GM21390 (cell line): ENCODE data around the gene DENND4C.
"Not testable (repeated sequence)": the region's sequence is repeated elsewhere in the genome, so short reads cannot be mapped to it uniquely, and the experiment has no call there.

ENCODE experiments used
- ATAC-seq: cut with Tn5 transposase; IDR thresholded peaks from one replicate; pipeline ENCODE4 v1.9.1; 2021; ENCODE audit not compliant: unreplicated experiment

DENND4C gene

GRCh38 chr9:19230355-19231125 is at the start of gene DENND4C:
Gene DENND4C, plus strand, starts transcription at chr9:19230693. Its CDS starts 45,482 bp downstream, at chr9:19276175.
- ATAC-seq = peak; percentile 67

DNA sequence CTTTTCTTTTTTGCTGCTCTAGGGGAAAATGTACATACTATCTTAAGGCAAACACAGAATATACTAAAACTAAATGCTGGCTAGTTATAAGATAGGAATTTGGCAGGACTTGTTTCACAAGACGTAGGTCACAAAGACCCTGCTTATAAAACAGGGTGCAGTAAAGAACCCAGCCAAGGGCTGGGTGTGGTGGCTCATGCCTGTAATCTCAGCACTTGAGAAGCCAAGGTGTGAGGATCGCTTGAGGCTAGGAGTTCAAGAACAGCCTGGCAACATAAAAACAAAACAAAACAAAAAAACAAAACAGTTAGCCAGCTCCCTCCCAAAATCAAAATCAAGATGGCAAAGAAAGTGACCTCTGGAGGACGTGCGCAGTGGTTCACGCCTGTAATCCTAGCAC is 49.5 kb upstream of the DENND4C start:
- no peak for ATAC-seq

- ATAC-seq = no peak
Measured at GRCh38 chr9:19181561-19181960, 48.9 kb upstream of the DENND4C start.

GRCh38 chr9:19184144-19184917 is 46.2 kb upstream of the DENND4C start:
- ATAC-seq = peak; percentile 98

- ATAC-seq = no peak
Measured at GRCh38 chr9:19185191-19185590, 45.3 kb upstream of the DENND4C start.

GRCh38 chr9:19186232-19186631 is 44.3 kb upstream of the DENND4C start:
- ATAC-seq = no peak

DNA sequence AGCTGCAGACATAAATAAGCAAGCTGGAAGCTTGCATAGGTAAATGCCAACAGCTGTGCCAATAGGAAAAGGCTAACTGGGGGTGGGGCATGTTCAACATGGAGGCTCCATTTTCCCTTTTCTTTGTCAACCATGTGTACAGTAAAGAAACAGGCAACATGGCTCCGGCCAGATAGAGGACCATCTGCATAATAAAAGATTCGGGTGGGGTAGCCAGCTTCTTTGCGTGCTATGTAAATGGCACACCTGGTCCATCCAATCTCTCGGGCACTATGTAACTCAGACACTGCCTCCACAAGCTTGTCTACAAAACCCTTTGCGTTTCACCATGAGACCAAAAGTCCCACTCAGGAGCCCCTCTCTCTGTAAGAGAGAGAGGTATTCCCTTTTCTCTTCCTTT is 41.7 kb upstream of the DENND4C start:
- no peak for ATAC-seq

DNA sequence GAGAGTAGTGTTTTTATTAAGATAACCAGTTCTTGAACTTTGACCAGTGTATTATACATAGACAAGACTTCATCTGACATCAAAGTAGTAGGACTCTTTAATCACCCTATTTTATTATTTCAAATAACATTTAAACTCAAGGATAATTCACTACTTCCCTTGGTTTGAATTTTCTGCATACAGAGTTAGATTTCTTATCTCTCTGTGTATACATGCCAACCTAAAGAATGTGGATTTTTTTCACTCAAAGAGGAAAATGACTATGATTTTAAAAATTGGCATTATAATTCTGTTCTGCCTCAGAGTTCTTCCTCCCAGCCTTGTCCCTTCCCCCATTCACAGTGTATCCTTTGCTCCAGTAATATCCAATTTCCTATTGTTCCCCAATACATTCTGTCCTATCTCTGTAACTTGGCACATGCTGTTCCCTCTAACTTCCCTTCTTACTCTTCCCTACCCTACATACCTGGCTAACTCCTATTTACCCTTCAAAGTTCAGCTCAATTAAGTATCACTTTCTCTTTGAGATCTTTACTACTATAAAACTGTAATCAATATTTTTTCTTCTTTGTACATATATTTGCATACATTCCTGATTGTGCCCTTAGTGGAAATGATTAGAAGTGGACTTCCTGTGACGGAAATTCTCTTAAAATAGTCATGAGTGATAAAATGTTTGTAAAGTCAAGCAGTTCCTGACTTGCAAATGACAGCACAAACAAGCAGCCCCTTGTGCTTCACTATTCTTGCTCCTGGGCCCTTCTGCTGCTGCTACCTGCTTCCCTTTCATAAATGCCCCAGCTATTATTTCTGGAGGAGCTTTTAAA is 38.1 kb upstream of the DENND4C start:
- ATAC-seq = no peak

DNA sequence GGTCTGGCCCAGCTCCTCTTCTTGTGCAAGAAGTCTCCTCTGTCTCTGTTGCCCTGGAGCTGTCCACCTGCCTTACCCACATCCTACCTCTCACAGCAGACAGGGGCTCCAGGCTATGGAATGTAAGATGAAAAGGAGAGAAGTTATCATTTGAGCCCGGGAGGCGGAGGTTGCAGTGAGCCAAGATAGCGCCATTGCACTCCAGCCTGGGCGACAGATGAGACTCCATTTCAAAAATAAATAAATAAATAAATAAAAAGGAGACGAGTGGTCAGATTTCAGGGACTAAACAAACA is 37.5 kb upstream of the DENND4C start:
- ATAC-seq = no peak

DNA sequence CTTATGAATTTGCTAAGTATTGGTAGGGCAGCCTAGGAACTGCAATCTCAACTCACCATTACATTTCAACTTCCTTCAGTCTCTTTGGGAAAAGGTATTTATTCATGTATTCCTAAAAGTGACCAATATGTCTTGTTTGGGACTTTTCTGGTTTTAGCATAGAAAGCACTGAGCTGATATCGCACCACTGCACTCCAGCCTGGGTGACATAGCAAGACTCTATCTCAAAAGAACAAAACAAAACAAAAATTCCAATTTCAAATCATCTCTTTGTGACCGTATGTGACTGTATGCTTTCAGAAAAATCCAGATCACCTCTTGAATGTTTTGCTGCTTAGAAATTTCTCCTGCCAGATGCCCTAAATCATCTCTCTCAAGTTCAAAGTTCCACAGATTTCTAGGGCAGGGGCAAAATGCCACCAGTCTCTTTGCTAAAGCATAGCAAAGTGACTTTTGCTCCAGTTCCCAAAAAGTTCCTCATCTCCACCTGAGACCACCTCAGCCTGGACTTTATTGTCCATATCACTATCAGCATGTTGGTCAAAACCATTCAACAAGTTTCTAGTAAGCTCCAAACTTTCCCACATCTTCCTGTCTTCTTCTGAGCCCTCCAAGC is 37.0 kb upstream of the DENND4C start:
- ATAC-seq = not testable (repeated sequence)

- ATAC-seq = no peak
Measured at GRCh38 chr9:19198406-19198805, 32.1 kb upstream of the DENND4C start.

GRCh38 chr9:19199012-19199411 is 31.5 kb upstream of the DENND4C start:
- no peak for ATAC-seq

DNA sequence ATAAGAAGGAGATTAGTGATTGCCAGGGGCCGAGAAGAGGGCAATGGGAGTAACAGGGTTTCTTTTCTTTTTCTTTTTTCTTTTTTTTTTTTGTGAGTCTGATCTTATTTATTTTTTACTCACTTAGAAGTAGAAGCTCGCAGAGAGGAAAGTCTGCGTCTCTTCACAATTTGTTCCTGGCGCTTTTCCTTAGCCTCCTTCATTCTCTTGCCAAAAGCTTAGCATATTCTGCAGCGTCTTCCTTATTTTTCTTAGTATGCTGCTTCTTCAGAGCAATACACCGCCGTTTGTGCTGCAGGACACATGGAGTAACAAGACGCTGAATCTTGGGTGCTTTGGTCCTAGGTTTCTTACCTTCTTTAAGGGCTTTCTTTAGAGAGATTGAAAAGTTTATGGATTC is 30.3 kb upstream of the DENND4C start:
- no peak for ATAC-seq

DNA sequence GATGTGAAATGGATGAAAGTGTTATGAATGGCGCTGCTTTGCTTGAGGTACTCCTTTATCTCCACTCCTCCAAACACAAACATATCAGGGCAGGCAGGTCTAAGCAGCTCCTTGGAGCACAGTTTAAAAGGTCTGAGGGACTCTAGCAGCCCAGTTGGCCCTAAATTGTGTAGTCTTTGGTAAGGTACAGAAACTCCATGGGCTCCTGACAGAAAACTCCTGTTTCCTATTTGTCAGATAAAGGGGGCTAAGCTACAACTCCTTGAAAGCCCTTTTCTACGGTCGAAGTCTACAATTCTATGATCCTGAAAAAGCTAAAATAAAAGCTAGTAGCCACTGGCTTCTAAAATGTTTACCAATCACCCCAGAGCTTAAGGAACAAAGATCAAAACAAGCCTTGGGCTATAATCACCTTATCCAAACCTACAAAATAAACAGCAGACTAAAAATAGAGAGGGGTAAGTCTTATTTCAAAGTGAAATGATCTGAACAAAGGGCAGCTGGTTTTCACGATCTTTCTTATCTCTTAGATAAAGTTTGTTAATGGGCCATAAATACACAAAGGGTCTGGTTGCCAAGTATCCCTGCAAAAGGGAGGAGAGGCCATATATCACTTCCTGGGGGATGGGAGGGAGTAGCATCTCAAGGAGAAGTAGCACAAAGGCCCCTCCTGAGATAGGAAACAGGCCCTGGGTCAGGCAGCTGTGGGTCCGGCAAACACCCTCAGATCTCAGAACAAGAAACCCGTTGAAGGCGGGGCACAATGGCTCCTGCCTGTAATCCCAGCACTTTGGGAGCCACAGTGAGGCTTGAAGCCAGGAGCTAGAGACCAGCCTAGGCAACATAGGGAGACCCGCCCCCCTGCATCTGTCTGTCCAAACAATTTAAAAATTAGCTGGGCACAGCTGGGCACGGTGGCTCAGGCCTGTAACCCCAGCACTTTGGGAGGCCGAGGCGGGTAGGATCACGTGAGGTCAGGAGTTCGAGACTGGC is 28.3 kb upstream of the DENND4C start:
- ATAC-seq = no peak

GRCh38 chr9:19203058-19203457 is 27.4 kb upstream of the DENND4C start:
- no peak for ATAC-seq

DNA sequence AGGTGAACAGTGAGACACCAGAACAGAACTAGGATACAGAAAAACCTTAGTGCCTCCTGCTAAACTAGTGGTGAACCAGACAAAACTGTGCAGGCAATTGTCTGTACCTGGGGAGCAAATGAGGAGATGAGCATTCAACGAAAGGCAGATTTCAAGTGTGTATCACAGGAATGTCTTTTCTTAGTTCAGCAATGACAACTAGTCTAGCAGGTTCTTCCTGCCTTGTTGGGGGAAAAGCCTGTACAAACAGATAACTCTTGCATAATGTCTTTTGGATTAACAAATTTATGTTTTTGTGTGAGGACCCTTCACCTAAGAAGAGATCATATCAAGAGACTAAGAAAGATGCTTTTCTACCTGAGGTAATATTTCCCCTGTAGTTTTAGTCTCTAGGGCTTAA is 21.8 kb upstream of the DENND4C start:
- ATAC-seq = no peak

GRCh38 chr9:19209188-19209587 is 21.3 kb upstream of the DENND4C start:
- ATAC-seq = no peak

DNA sequence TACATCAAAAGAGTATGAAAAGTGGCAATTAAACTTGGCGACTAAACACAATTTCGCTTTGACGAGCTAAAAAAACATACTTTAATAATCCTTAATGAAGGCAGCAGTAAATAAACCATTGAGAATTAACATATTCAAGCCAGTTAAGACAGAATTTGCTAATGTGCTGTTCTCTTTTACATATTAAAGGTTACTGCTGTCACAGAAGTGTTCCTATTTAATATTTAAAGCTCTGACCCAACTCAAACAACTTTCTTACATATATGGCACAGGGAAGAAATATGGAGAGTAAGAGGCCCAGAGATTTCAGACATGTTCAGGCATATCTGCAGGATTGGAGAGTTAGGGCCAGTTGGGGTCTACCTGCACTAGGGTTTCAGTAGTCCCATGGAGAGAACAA is 16.7 kb upstream of the DENND4C start:
- no peak for ATAC-seq

DNA sequence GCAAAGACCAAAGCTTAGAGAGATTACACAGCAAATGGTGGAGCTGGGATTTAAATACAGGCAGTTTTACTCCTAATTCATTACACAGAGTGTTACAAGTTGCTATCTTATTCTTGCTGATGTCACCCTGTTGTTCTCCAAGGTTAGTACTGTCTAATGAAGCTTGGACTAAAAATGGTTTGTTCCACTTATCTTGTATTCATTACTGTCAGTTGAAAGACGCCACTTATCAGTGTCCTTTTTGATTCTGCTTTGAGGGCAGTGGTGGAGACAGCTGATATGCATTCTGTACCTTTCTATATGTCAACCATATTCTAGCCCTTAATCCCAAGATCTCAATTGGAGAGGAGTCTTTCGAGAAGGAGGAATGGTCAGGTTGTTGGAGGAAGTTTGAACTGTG is 14.0 kb upstream of the DENND4C start:
- ATAC-seq = no peak

DNA sequence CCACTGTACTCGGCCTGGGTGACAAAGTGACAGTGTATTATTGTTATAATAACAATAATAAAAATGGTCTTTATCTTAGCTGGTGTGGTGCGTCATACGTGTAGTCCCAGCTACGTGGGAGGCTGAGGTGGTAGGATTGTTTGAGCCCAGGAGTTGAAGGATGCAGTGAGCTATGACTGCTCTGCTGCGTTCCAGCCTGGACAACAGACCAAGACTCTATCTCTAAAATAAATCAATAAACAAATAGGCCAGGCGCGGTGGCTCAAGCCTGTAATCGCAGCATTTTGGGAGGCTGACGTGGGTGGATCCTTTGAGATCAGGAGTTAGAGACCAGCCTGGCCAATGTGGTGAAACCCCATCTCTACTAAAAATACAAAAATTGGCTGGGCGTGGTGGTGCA is 9.2 kb upstream of the DENND4C start:
- ATAC-seq = no peak
